ENCODE data around the gene MICALL2. TPM values are rescaled to one million over a fixed set of nuclear protein-coding genes. Genes with fewer than 3 reads are reported as not detected.

MICALL2 gene
- total RNA-seq, 6 experiments from 2014 or later = 8.2 to 23.8 (median 13.6) TPM

DNA sequence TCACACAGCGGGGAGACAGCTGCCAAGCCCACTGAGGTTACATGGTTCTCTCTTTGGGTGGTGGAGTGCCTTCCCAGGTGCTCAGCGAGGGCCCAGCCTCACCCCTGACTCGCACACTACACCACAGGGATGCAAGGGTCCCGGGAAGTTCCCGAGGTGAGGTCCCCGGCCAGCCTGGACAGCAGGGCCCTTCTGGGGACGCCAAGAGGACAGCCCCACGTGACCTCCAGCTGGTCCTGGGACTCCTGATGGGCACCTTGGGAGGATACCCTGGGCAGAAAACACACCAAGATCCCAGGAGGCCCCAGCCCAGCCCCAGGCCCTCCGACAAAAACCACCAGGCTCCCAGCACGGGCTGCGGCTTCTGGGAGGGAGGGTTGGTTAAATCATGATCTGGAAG lies 8.3 kb downstream of the MICALL2 start:
- Histone ChIP-seq H3K27ac (no peak overlapping the region), H3K36me3 (no peaks in the 10 kb centered on the region), H3K4me3 (no peak overlapping the region), H3K9me3 (no peaks in the 10 kb centered on the region), H3K4me1 (peaks cover 0 to 12% (median 0%) of the 10 kb centered on the region in 4 donors), H3K27me3 (no peaks in the 10 kb centered on the region)
- intact Hi-C loops (cut with DNase I) = no loop called here
- no peak for ATAC-seq
- DNase-seq = no peak
- WGBS (ENCODE audit: insufficient coverage, low coverage, low lambda C conversion rate, missing lambda C conversion rate) = no CpG with 5 or more reads among the region's 11 CpGs
- TF ChIP-seq, protein P1, sequence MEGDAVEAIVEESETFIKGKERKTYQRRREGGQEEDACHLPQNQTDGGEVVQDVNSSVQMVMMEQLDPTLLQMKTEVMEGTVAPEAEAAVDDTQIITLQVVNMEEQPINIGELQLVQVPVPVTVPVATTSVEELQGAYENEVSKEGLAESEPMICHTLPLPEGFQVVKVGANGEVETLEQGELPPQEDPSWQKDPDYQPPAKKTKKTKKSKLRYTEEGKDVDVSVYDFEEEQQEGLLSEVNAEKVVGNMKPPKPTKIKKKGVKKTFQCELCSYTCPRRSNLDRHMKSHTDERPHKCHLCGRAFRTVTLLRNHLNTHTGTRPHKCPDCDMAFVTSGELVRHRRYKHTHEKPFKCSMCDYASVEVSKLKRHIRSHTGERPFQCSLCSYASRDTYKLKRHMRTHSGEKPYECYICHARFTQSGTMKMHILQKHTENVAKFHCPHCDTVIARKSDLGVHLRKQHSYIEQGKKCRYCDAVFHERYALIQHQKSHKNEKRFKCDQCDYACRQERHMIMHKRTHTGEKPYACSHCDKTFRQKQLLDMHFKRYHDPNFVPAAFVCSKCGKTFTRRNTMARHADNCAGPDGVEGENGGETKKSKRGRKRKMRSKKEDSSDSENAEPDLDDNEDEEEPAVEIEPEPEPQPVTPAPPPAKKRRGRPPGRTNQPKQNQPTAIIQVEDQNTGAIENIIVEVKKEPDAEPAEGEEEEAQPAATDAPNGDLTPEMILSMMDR (IDR thresholded peaks at IDR 0.05) = no peak
- TF ChIP-seq POLR2A (IDR thresholded peaks at IDR 0.05) = no peak

DNA sequence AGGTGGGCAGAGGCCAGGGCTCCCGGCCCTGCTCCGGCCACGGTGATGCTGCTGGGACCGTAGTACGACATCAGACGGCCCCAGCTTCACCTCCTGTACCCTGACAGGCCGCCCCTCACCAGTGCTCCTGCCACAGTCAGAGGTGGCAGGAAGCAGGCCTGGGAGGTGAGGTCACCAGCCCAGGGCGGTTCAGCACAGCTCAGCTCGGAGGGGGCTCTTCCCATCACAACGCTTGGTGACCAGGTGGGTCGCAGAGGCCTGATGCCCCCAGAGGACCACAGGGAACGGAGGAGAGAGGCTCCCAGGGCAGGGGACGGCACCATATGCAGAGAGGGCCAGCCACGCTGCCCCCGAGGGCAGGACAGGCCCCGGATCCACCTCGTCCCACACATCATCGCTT lies 8.8 kb downstream of the MICALL2 start:
- DNase-seq (no peak), ATAC-seq (no peak)
- Histone ChIP-seq H3K36me3 (no peaks in the 10 kb centered on the region), H3K4me1 (peaks cover 0 to 12% (median 0%) of the 10 kb centered on the region in 4 donors), H3K27me3 (no peaks in the 10 kb centered on the region), H3K27ac (no peak overlapping the region), H3K4me3 (no peak overlapping the region), H3K9me3 (no peaks in the 10 kb centered on the region)
- TF ChIP-seq, protein P1 (IDR thresholded peaks at IDR 0.05) = no peak
- TF ChIP-seq POLR2A (IDR thresholded peaks at IDR 0.05) = no peak
- intact Hi-C loops (cut with DNase I) = no loop called here
- 100% methylated on average over 1 of the region's 18 CpGs for WGBS (ENCODE audit: insufficient coverage, low coverage, low lambda C conversion rate, missing lambda C conversion rate)

DNA sequence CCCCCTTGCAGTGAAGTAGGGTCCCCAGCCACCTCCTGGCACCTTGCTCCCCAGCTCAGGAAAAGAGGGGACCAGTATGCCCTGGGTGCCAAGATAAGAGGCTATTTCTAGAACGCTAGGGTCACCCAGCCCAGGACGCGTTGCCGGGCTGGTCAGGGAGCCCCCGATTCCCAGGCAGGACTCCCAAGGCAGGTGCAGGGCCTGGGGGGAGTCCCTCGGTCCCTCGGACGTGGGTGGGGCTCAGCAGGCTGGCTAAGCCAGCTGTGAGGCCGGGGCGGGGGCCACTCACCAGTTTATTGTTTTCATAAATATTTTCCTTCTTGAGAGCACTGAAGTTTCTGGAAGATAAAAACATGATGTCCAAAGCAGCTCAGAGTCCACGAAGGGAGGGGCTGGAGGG lies 9.3 kb downstream of the MICALL2 start:
- no peak for TF ChIP-seq POLR2A (IDR thresholded peaks at IDR 0.05)
- TF ChIP-seq, protein P1 (IDR thresholded peaks at IDR 0.05) = no peak
- no peaks in the 10 kb centered on the region for H3K36me3 ChIP-seq
- ATAC-seq = no peak
- H3K27ac ChIP-seq = no peak overlapping the region
- H3K9me3 ChIP-seq = no peaks in the 10 kb centered on the region
- H3K27me3 ChIP-seq = no peaks in the 10 kb centered on the region
- no peak overlapping the region for H3K4me3 ChIP-seq
- peaks cover 0 to 11% (median 0%) of the 10 kb centered on the region in 4 donors for H3K4me1 ChIP-seq
- 80% methylated on average over 3 of the region's 11 CpGs for WGBS (ENCODE audit: insufficient coverage, low coverage, low lambda C conversion rate, missing lambda C conversion rate)
- no peak for DNase-seq
- intact Hi-C loops (cut with DNase I) = no loop called here

DNA sequence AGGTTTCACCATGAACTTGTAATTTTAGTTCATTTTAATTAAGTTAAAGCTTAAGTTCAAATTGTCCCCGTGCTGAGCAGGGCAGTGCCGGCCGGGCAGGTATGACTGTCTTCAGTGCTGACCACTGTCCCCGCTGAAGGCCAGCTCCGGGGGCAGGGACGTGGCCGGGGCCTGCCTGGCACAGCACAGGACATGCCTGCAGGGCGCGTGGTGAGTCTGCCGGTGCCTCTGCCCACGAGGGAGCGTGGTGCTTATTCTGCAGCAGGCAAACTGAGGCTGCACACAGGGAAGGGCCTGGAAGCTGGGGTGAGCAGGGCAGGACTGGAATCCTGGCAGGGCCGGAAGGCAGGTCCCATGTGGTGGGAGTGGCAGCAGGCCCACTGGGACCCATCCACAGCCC lies 9.8 kb downstream of the MICALL2 start:
- 82% methylated on average over 3 of the region's 13 CpGs for WGBS (ENCODE audit: insufficient coverage, low coverage, low lambda C conversion rate, missing lambda C conversion rate)
- intact Hi-C loops (cut with DNase I) = no loop called here

More for the DNA sequence above, 9.8 kb downstream of the MICALL2 start:
- no peak for ATAC-seq
- DNase-seq = no peak
- no peak for TF ChIP-seq POLR2A (IDR thresholded peaks at IDR 0.05)
- TF ChIP-seq, protein P1 (IDR thresholded peaks at IDR 0.05) = no peak
- Histone ChIP-seq H3K27me3 (no peaks in the 10 kb centered on the region), H3K27ac (no peak overlapping the region), H3K36me3 (no peaks in the 10 kb centered on the region), H3K4me1 (peaks cover 0 to 7% (median 0%) of the 10 kb centered on the region in 4 donors), H3K4me3 (no peak overlapping the region), H3K9me3 (no peaks in the 10 kb centered on the region)

Data from right lobe of liver (tissue), 6 donors.